DOHH2 (cell line): ENCODE results near the gene TGFBR3.

Experiments
- EZH2phosphoT487 ChIP-seq: fragments of 200-600 bp; sonication (generic); IDR thresholded peaks from 2 replicates; pipeline ENCODE4 v1.6.1; 2017; ENCODE audit warnings: borderline replicate concordance, mild to moderate bottlenecking, antibody characterized with exemption, low read length, moderate library complexity, mixed read lengths
- TF ChIP-seq, protein P1 (sequence below): fragments of 200-600 bp; sonication (generic); IDR thresholded peaks from one replicate; pipeline ENCODE4 v1.5.1; 2014; ENCODE audit warnings: antibody characterized with exemption, mild to moderate bottlenecking, low read depth, low read length; ENCODE audit not compliant: poor library complexity, severe bottlenecking

GRCh38 chr1:91851130-91852010, 34.6 kb downstream of the TGFBR3 start:
- TF ChIP-seq, protein P1, sequence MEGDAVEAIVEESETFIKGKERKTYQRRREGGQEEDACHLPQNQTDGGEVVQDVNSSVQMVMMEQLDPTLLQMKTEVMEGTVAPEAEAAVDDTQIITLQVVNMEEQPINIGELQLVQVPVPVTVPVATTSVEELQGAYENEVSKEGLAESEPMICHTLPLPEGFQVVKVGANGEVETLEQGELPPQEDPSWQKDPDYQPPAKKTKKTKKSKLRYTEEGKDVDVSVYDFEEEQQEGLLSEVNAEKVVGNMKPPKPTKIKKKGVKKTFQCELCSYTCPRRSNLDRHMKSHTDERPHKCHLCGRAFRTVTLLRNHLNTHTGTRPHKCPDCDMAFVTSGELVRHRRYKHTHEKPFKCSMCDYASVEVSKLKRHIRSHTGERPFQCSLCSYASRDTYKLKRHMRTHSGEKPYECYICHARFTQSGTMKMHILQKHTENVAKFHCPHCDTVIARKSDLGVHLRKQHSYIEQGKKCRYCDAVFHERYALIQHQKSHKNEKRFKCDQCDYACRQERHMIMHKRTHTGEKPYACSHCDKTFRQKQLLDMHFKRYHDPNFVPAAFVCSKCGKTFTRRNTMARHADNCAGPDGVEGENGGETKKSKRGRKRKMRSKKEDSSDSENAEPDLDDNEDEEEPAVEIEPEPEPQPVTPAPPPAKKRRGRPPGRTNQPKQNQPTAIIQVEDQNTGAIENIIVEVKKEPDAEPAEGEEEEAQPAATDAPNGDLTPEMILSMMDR: no peak
- TF ChIP-seq EZH2phosphoT487: no peak
